Stomach smooth muscle (tissue), 2 donors: ENCODE measurements around the gene TRPM2.

ENCODE experiments used
- H3K27ac ChIP-seq: one replicate; pipeline ENCODE4 v1.7.0; 2013; ENCODE audit warnings: mild to moderate bottlenecking, low read length, inconsistent platforms
- H3K27me3 ChIP-seq, 2 donors: one replicate each; pipeline ENCODE4 v1.7.0; 2013; ENCODE audit warnings: low read length in 2 of 2; ENCODE audit not compliant: insufficient read depth in 2 of 2, control insufficient read depth in 1 of 2
- H3K36me3 ChIP-seq, 2 donors: one replicate each; pipeline ENCODE4 v1.7.0; 2013; ENCODE audit warnings: low read length in 2 of 2; ENCODE audit not compliant: control insufficient read depth in 2 of 2, insufficient read depth in 2 of 2
- H3K4me1 ChIP-seq: one replicate; pipeline ENCODE4 v1.7.0; 2013; ENCODE audit warnings: low read length; ENCODE audit not compliant: control insufficient read depth, insufficient read depth
- H3K4me3 ChIP-seq, 2 donors: one replicate each; pipeline ENCODE4 v1.7.0; 2013; ENCODE audit warnings: low read length in 2 of 2
- H3K9ac ChIP-seq, 2 donors: one replicate each; pipeline ENCODE4 v1.7.0; 2013; ENCODE audit warnings: low read length in 2 of 2, mild to moderate bottlenecking in 1 of 2
- H3K9me3 ChIP-seq, 2 donors: one replicate each; pipeline ENCODE4 v1.7.0; 2013; ENCODE audit warnings: low read length in 2 of 2; ENCODE audit not compliant: control insufficient read depth in 2 of 2
- donor health status: healthy.
- donor health status: Pancreatic carcinoma.

TRPM2 gene

DNA sequence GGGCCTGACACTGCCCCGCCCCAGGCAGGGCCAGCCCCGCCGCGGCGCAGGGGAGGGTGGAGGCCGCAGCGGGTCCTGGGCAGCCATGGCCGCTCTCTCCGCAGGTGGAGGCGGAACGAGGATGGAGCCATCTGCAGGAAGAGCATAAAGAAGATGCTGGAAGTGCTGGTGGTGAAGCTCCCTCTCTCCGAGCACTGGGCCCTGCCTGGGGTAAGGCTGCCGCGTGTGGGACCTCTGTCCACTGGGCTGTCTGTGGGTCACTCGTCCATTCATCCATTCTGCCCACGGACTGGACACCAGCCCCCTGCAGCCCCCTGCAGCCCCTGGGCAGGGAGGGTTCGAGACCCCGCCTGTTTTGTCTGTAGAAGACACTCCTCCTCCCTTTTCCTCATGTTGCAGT lies 83.5 kb downstream of the TRPM2 start:
- H3K9me3 ChIP-seq = no peaks in the 10 kb centered on the region
- H3K27ac ChIP-seq = peak overlapping the region; percentile 92
- no peaks in the 10 kb centered on the region for H3K27me3 ChIP-seq
- peaks cover 35% of the 10 kb centered on the region for H3K4me1 ChIP-seq
- no peak overlapping the region for H3K4me3 ChIP-seq
- H3K36me3 ChIP-seq = no peaks in the 10 kb centered on the region
- H3K9ac ChIP-seq = peak overlapping the region in 1 of 2 donors; percentile 36

DNA sequence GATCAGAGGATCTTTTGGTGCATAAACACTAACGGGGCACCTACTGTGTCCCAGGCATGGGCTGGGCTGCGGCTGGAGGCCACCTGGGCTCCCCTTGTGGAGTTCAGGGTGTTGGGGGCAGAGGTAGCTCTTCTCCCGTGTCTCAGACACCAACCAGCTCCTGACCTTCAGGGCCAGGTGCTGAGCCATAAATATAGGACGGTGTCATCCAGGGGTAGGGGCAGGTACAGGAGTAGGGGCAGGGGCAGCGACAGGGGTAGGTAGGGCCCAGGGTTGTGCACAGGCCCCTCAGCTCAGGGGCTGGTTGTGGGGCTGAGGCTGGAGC lies 83.9 kb downstream of the TRPM2 start:
- Histone ChIP-seq H3K36me3 (no peaks in the 10 kb centered on the region), H3K27ac (peak overlapping the region; percentile 92), H3K4me1 (peaks cover 35% of the 10 kb centered on the region), H3K27me3 (no peaks in the 10 kb centered on the region), H3K9me3 (no peaks in the 10 kb centered on the region), H3K4me3 (no peak overlapping the region), H3K9ac (peak overlapping the region in 1 of 2 donors; percentile 36)

GRCh38 chr21:44437696-44438431 lies 84.4 kb downstream of the TRPM2 start:
- Histone ChIP-seq H3K4me1 (peaks cover 35% of the 10 kb centered on the region), H3K9me3 (no peaks in the 10 kb centered on the region), H3K27ac (peak overlapping the region; percentile 92), H3K36me3 (no peaks in the 10 kb centered on the region), H3K27me3 (no peaks in the 10 kb centered on the region), H3K9ac (no peak overlapping the region), H3K4me3 (peak overlapping the region; percentile 22 to 54)

- Histone ChIP-seq H3K4me1 (peaks cover 35% of the 10 kb centered on the region), H3K27me3 (no peaks in the 10 kb centered on the region), H3K27ac (peak overlapping the region; percentile 92), H3K4me3 (peak overlapping the region; percentile 22 to 54), H3K9me3 (no peaks in the 10 kb centered on the region), H3K9ac (peak overlapping the region in 1 of 2 donors; percentile 21), H3K36me3 (no peaks in the 10 kb centered on the region)
These were observed 85.2 kb downstream of the TRPM2 start for GRCh38 chr21:44438531-44439210.

GRCh38 chr21:44439211-44439600 lies 85.8 kb downstream of the TRPM2 start:
- Histone ChIP-seq H3K9ac (peak overlapping the region in 1 of 2 donors; percentile 21), H3K9me3 (no peaks in the 10 kb centered on the region), H3K36me3 (no peaks in the 10 kb centered on the region), H3K4me1 (peaks cover 35% of the 10 kb centered on the region), H3K27me3 (no peaks in the 10 kb centered on the region), H3K27ac (peak overlapping the region; percentile 92), H3K4me3 (peak overlapping the region in 1 of 2 donors; percentile 22)

GRCh38 chr21:44440241-44441040 lies 87.0 kb downstream of the TRPM2 start:
- H3K27ac ChIP-seq = no peak overlapping the region
- H3K36me3 ChIP-seq = no peaks in the 10 kb centered on the region
- H3K4me3 ChIP-seq = no peak overlapping the region
- peaks cover 35% of the 10 kb centered on the region for H3K4me1 ChIP-seq
- no peaks in the 10 kb centered on the region for H3K27me3 ChIP-seq
- no peaks in the 10 kb centered on the region for H3K9me3 ChIP-seq
- H3K9ac ChIP-seq = no peak overlapping the region

DNA sequence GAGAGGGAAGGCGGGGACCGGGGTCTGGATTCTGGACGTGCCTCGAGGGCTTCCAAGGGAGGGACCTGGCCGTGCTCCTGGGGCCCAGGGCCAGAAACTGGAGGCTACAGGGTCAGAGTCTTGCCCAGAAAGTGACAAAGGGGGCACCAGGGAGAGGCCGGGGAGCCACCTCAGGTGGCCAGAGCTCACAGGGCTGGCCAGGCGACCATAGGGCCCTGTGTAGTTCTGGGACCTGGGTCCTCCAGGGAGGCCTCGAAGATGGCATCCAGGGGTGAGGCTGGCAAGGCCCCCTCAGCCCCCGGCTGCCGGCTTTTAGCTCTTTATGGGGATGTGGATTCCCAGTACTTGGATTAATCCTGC lies 87.6 kb downstream of the TRPM2 start:
- H3K9ac ChIP-seq = no peak overlapping the region
- no peak overlapping the region for H3K27ac ChIP-seq
- no peaks in the 10 kb centered on the region for H3K36me3 ChIP-seq

DNA sequence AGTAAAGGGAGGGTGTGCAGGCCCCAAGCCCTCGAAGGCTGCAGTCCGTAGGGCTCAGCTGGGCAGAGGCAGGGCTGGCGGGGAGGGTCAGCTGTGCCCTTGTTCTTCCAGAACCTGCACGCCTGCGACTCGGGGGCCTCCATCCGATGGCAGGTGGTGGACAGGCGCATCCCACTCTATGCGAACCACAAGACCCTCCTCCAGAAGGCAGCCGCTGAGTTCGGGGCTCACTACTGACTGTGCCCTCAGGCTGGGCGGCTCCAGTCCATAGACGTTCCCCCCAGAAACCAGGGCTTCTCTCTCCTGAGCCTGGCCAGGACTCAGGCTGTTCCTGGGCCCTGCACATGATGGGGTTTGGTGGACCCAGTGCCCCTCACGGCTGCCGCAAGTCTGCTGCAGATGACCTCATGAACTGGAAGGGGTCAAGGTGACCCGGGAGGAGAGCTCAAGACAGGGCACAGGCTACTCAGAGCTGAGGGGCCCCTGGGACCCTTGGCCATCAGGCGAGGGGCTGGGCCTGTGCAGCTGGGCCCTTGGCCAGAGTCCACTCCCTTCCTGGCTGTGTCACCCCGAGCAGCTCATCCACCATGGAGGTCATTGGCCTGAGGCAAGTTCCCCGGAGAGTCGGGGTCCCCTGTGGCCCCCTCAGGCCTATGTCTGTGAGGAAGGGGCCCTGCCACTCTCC lies 88.3 kb downstream of the TRPM2 start:
- no peaks in the 10 kb centered on the region for H3K27me3 ChIP-seq
- no peak overlapping the region for H3K27ac ChIP-seq
- peaks cover 30% of the 10 kb centered on the region for H3K4me1 ChIP-seq
- H3K9me3 ChIP-seq = no peaks in the 10 kb centered on the region
- no peaks in the 10 kb centered on the region for H3K36me3 ChIP-seq
- H3K4me3 ChIP-seq = no peak overlapping the region
- no peak overlapping the region for H3K9ac ChIP-seq

More for the DNA sequence above, 87.6 kb downstream of the TRPM2 start:
- peaks cover 32% of the 10 kb centered on the region for H3K4me1 ChIP-seq
- H3K27me3 ChIP-seq = no peaks in the 10 kb centered on the region
- no peak overlapping the region for H3K4me3 ChIP-seq
- no peaks in the 10 kb centered on the region for H3K9me3 ChIP-seq

DNA sequence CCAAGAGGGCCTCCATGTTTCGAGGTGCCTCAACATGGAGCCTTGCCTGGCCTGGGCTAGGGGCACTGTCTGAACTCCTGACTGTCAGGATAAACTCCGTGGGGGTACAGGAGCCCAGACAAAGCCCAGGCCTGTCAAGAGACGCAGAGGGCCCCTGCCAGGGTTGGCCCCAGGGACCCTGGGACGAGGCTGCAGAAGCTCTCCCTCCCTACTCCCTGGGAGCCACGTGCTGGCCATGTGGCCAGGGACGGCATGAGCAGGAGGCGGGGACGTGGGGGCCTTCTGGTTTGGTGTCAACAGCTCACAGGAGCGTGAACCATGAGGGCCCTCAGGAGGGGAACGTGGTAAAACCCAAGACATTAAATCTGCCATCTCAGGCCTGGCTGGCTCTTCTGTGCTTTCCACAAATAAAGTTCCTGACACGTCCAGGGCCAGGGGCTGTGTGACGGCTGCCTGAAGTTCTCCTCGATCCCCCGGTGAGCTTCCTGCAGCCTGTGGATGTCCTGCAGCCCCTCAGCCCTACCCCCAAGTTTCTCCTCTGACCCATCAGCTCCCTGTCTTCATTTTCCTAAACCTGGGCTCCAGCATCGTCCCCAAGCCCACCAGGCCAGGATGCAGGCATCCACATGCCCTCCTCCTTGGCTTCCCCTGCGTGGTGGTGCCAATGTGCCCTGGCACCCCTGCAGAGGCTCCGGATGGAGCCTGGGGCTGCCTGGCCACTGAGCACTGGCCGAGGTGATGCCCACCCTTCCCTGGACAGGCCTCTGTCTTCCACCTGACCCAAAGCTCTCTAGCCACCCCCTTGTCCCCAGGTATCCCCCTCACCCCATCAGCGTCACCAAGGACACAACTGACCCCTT lies 89.1 kb downstream of the TRPM2 start:
- Histone ChIP-seq H3K9me3 (no peaks in the 10 kb centered on the region), H3K27ac (no peak overlapping the region), H3K9ac (no peak overlapping the region), H3K27me3 (no peaks in the 10 kb centered on the region), H3K36me3 (no peaks in the 10 kb centered on the region), H3K4me1 (peaks cover 23% of the 10 kb centered on the region), H3K4me3 (no peak overlapping the region)
